H1 (cell line): ENCODE data around the gene WDR64. TPM values are rescaled to one million over a fixed set of nuclear protein-coding genes. Genes with fewer than 3 reads are reported as not detected.

Experiments
- CTCF ChIA-PET: fragments of 300-600 bp; sonication (Branson Sonifier 250); formaldehyde crosslinking; loops from one replicate; lab custom pipeline; 2021; ENCODE audit not compliant: partially characterized antibody; lab: Charles Lee
- POLR2A ChIA-PET: fragments of 300-600 bp; sonication (Branson Sonifier 250); formaldehyde crosslinking; loops from one replicate; lab custom pipeline; 2021; ENCODE audit warnings: inconsistent platforms; ENCODE audit not compliant: partially characterized antibody; lab: Charles Lee
- DNase-seq, 2 experiments: peaks; one replicate each; pipeline versions ENCODE4 v3.0.0 to v3.0.0-alpha.2; 2010 to 2022; ENCODE audit warnings: low spot score in 2 of 2, low read depth in 1 of 2, mixed read lengths in 1 of 2
- FAIRE-seq: peaks from 2 replicates; lab custom pipeline; 2011; peaks lifted over from hg19 to GRCh38; lab: Jason Lieb, UNC
- H2AFZ ChIP-seq: 2 replicates; pipeline ENCODE4 v1.8.1; 2012; ENCODE audit warnings: low read length, inconsistent platforms
- H2AK5ac ChIP-seq: 2 replicates; pipeline ENCODE4 v1.6.1; 2013; ENCODE audit warnings: low read depth, low read length
- H2BK120ac ChIP-seq: replicated peaks from 2 replicates; pipeline ENCODE3; 2013; ENCODE audit warnings: low read depth, low read length, inconsistent platforms
- H2BK12ac ChIP-seq: 2 replicates; pipeline ENCODE4 v1.6.1; 2013; ENCODE audit warnings: low read depth, low read length
- H2BK15ac ChIP-seq: 2 replicates; pipeline ENCODE4 v1.6.1; 2013; ENCODE audit warnings: low read length
- H2BK20ac ChIP-seq: 2 replicates; pipeline ENCODE4 v1.6.1; 2013; ENCODE audit warnings: low read length
- H2BK5ac ChIP-seq: 2 replicates; pipeline ENCODE4 v1.6.1; 2013; ENCODE audit warnings: low read depth, low read length
- H3K14ac ChIP-seq: 2 replicates; pipeline ENCODE4 v1.6.1; 2013; ENCODE audit warnings: inconsistent platforms; ENCODE audit not compliant: insufficient read length
- H3K18ac ChIP-seq: 2 replicates; pipeline ENCODE4 v1.6.1; 2013; ENCODE audit warnings: low read length; ENCODE audit errors: extremely low read depth
- H3K23ac ChIP-seq: 2 replicates; pipeline ENCODE4 v1.6.1; 2013; ENCODE audit warnings: inconsistent platforms; ENCODE audit not compliant: insufficient read length
- H3K23me2 ChIP-seq: 2 replicates; pipeline ENCODE4 v1.6.1; 2013; ENCODE audit warnings: low read depth, low read length
- H3K27ac ChIP-seq: 2 replicates; pipeline ENCODE4 v1.6.1; 2011; ENCODE audit warnings: low read depth, low read length, inconsistent platforms
- H3K27me3 ChIP-seq, 4 experiments: replicated peaks in 1 of 4; 1 replicate in 1 of 4; 2 replicates in 3 of 4; pipeline versions ENCODE4 v1.6.1 to v1.8.1; 2011 to 2013; ENCODE audit warnings: low read length in 3 of 4, mild to moderate bottlenecking in 3 of 4, inconsistent platforms in 2 of 4, mixed read lengths in 2 of 4, moderate library complexity in 1 of 4; ENCODE audit not compliant: control insufficient read depth in 3 of 4, insufficient read depth in 3 of 4; ENCODE audit errors: extremely low read depth in 1 of 4
- H3K36me3 ChIP-seq, 4 experiments: 2 replicates each; pipeline versions ENCODE4 v1.6.1 to v1.8.1; 2011 to 2013; ENCODE audit warnings: mild to moderate bottlenecking in 4 of 4, low read length in 3 of 4, moderate library complexity in 2 of 4, control low read depth in 1 of 4, inconsistent platforms in 1 of 4; ENCODE audit not compliant: insufficient read depth in 4 of 4, control insufficient read depth in 2 of 4
- H3K4ac ChIP-seq: replicated peaks from 2 replicates; pipeline ENCODE3; 2013; ENCODE audit warnings: low read length, low read depth, mixed read lengths, inconsistent platforms; ENCODE audit not compliant: insufficient read length
- H3K4me1 ChIP-seq, 4 experiments: replicated peaks in 1 of 4; 1 replicate in 1 of 4; 2 replicates in 3 of 4; pipeline versions ENCODE4 v1.6.1 to v1.8.1; 2011 to 2013; ENCODE audit warnings: low read length in 3 of 4, inconsistent platforms in 2 of 4, mixed read lengths in 1 of 4; ENCODE audit not compliant: insufficient read depth in 4 of 4, control insufficient read depth in 3 of 4
- H3K4me2 ChIP-seq, 2 experiments: 2 replicates each; pipeline versions ENCODE4 v1.6.1 to v1.8.1; 2011 to 2013; ENCODE audit warnings: low read depth in 2 of 2, low read length in 2 of 2, control low read depth in 1 of 2, inconsistent platforms in 1 of 2, mild to moderate bottlenecking in 1 of 2; ENCODE audit not compliant: insufficient read depth in 1 of 2
- H3K4me3 ChIP-seq, 4 experiments: fragments of 200-600, 300-600 bp in 1 of 4; sonication (generic), shearing (Covaris generic), sonication (Bioruptor Twin) in 1 of 4; 2 replicates each; pipeline versions ENCODE4 v1.5.1 to v1.8.1; 2011 to 2016; ENCODE audit warnings: low read length in 4 of 4, low read depth in 3 of 4, control low read depth in 2 of 4, inconsistent platforms in 2 of 4, mild to moderate bottlenecking in 2 of 4, mixed read lengths in 1 of 4, moderate library complexity in 1 of 4; ENCODE audit not compliant: insufficient read depth in 2 of 4; ENCODE audit errors: extremely low read depth in 1 of 4
- H3K56ac ChIP-seq: replicated peaks from 2 replicates; pipeline ENCODE3; 2013; ENCODE audit warnings: low read depth, mild to moderate bottlenecking, mixed read lengths, low read length, inconsistent platforms; ENCODE audit not compliant: insufficient read length
- H3K79me1 ChIP-seq: 2 replicates; pipeline ENCODE4 v1.6.1; 2013; ENCODE audit warnings: low read depth, low read length, control low read depth
- H3K79me2 ChIP-seq, 2 experiments: 2 replicates each; pipeline versions ENCODE4 v1.6.1 to v1.8.1; 2012 to 2013; ENCODE audit warnings: low read length in 2 of 2, mild to moderate bottlenecking in 2 of 2, inconsistent platforms in 1 of 2; ENCODE audit not compliant: insufficient read depth in 2 of 2, control insufficient read depth in 1 of 2
- H3K9ac ChIP-seq, 4 experiments: replicated peaks in 1 of 4; 1 replicate in 1 of 4; 2 replicates in 3 of 4; pipeline versions ENCODE4 v1.6.1 to v1.8.1; 2011 to 2013; ENCODE audit warnings: low read depth in 3 of 4, low read length in 3 of 4, control low read depth in 2 of 4, mild to moderate bottlenecking in 2 of 4, moderate library complexity in 2 of 4, inconsistent platforms in 1 of 4; ENCODE audit errors: extremely low read depth in 1 of 4
- H3K9me3 ChIP-seq, 2 experiments: 2 replicates each; pipeline versions ENCODE4 v1.6.1 to v1.8.1; 2012 to 2013; ENCODE audit warnings: mild to moderate bottlenecking in 2 of 2, moderate library complexity in 2 of 2, control low read depth in 1 of 2, inconsistent platforms in 1 of 2, low read depth in 1 of 2, low read length in 1 of 2, mixed read lengths in 1 of 2; ENCODE audit not compliant: insufficient read depth in 2 of 2
- H4K20me1 ChIP-seq, 2 experiments: replicated peaks in 1 of 2; 2 replicates each; pipeline versions ENCODE3 to v1.8.1; 2011 to 2013; ENCODE audit warnings: inconsistent platforms in 2 of 2, low read length in 2 of 2, mild to moderate bottlenecking in 1 of 2; ENCODE audit not compliant: insufficient read depth in 2 of 2, control insufficient read depth in 1 of 2
- H4K5ac ChIP-seq: 2 replicates; pipeline ENCODE4 v1.6.1; 2013; ENCODE audit warnings: low read length, low read depth, mixed read lengths, inconsistent platforms; ENCODE audit not compliant: insufficient read length
- H4K8ac ChIP-seq: 2 replicates; pipeline ENCODE4 v1.8.0; 2013; ENCODE audit warnings: mild to moderate bottlenecking, moderate library complexity, low read length, inconsistent platforms; ENCODE audit not compliant: insufficient read depth; ENCODE audit errors: extremely low read depth
- H4K91ac ChIP-seq: replicated peaks from 2 replicates; pipeline ENCODE3; 2013; ENCODE audit warnings: low read length, mixed read lengths, inconsistent platforms; ENCODE audit not compliant: insufficient read length
- BACH1 ChIP-seq: IDR thresholded peaks from 2 replicates; pipeline ENCODE4 v1.6.1; 2012; ENCODE audit warnings: low read length, improper control_type of control experiment
- BCL11A ChIP-seq, 2 experiments: IDR thresholded peaks; one replicate each; pipeline ENCODE4 v1.6.1; 2011; ENCODE audit warnings: low read depth in 2 of 2, low read length in 2 of 2, mild to moderate bottlenecking in 2 of 2
- CEBPB ChIP-seq: IDR thresholded peaks from 2 replicates; pipeline ENCODE4 v1.6.1; 2012; ENCODE audit warnings: low read depth, low read length
- CTBP2 ChIP-seq: IDR thresholded peaks from 2 replicates; pipeline ENCODE4 v1.7.0; 2011; ENCODE audit warnings: borderline replicate concordance, mild to moderate bottlenecking, moderate library complexity, mixed read lengths, low read length; ENCODE audit not compliant: insufficient read depth, insufficient read length
- E2F6 ChIP-seq: IDR thresholded peaks from 2 replicates; pipeline ENCODE4 v1.6.1; 2012; ENCODE audit warnings: inconsistent platforms
- EZH2 ChIP-seq: fragments of 200-600 bp; sonication (generic); IDR thresholded peaks from 2 replicates; pipeline ENCODE4 v1.7.1; 2012; ENCODE audit warnings: low read depth, mild to moderate bottlenecking, moderate library complexity, low read length, inconsistent platforms; ENCODE audit not compliant: severe bottlenecking
- GTF2F1 ChIP-seq: IDR thresholded peaks from 2 replicates; pipeline ENCODE4 v1.6.1; 2012; ENCODE audit warnings: low read depth, low read length, improper control_type of control experiment, borderline replicate concordance
- JUN ChIP-seq: IDR thresholded peaks from 2 replicates; pipeline ENCODE4 v1.6.1; 2011; ENCODE audit warnings: low read depth, mild to moderate bottlenecking, improper control_type of control experiment, low read length
- KDM5A ChIP-seq: fragments of 200-600 bp; IDR thresholded peaks from 2 replicates; pipeline ENCODE4 v1.7.1; 2012; ENCODE audit warnings: mild to moderate bottlenecking, low read length, inconsistent platforms, mixed read lengths
- RBBP5 ChIP-seq: IDR thresholded peaks from 2 replicates; pipeline ENCODE4 v1.7.1; 2012; ENCODE audit warnings: low read depth, mild to moderate bottlenecking, inconsistent platforms, low read length, moderate library complexity, borderline replicate concordance
- TCF12 ChIP-seq: IDR thresholded peaks from 2 replicates; pipeline ENCODE4 v1.6.1; 2011; ENCODE audit warnings: low read depth, mild to moderate bottlenecking, low read length
- TEAD4 ChIP-seq: IDR thresholded peaks from 2 replicates; pipeline ENCODE4 v1.6.1; 2012; ENCODE audit warnings: low read depth, low read length, inconsistent platforms, mixed read lengths
- YY1 ChIP-seq: IDR thresholded peaks from 2 replicates; pipeline ENCODE4 v1.6.1; 2011; ENCODE audit warnings: low read depth, mild to moderate bottlenecking, low read length
- WGBS, 2 experiments: shearing (Covaris generic) in 1 of 2; methylation state at CpG; one replicate each; pipeline versions ENCODE4 v1.1.6 to v1.1.7; 2013 to 2015; ENCODE audit warnings: low lambda C conversion rate in 2 of 2, mixed read lengths in 2 of 2, inconsistent platforms in 1 of 2, low coverage in 1 of 2, missing lambda C conversion rate in 1 of 2; ENCODE audit not compliant: insufficient replicate concordance in 2 of 2, insufficient coverage in 1 of 2, insufficient read length in 1 of 2; ENCODE audit errors: extremely low coverage in 1 of 2, missing lambda C conversion rate in 1 of 2; 5-methylcytosine and 5-hydroxymethylcytosine counted together
- polyA plus RNA-seq, 7 experiments: library from polyadenylated mRNA; depleted of rRNA in 3 of 7; stranded (reverse) in 5 of 7; unstranded in 2 of 7; fragments of >200 nt in 5 of 7; fragments of 200-250 nt in 2 of 7; gene quantifications; 1 replicate in 5 of 7; 2 replicates in 1 of 7; 4 replicates in 1 of 7; pipeline versions ENCODE4 v1.2.1 to v1.2.3, GENCODE V29; 2011 to 2013; ENCODE audit warnings: missing spikeins in 2 of 7, mixed read lengths in 2 of 7
- total RNA-seq: library from RNA; stranded (reverse); fragmentation: NEBNext Ultra II Directional; extraction: Animal tissue kit (Norgen Biotek cat#: 25700); gene quantifications from 2 replicates; pipeline ENCODE4 v1.2.1, GENCODE V29; 2021

Gene WDR64
- total and polyA plus RNA-seq, 2 of the 8 experiments (the other 6 are each of a cell fraction or from before 2014, with no cell fraction given), result 0.02 TPM; not detected in 1

GRCh38 chr1:241734533-241734932 is 82.5 kb downstream of the WDR64 start:
- no peaks in the 10 kb centered on the region for H4K20me1 ChIP-seq
- H4K5ac ChIP-seq, result no peak overlapping the region
- TF ChIP-seq CTBP2 (no peak), GTF2F1 (no peak), CEBPB (no peak), YY1 (no peak), KDM5A (no peak), TCF12 (no peak), TEAD4 (no peak), BACH1 (no peak), BCL11A (IDR thresholded peaks at IDR 0.05; ENCODE audit: low read depth in 2 of 2, low read length in 2 of 2) (no peak), RBBP5 (no peak), EZH2 (no peak), E2F6 (no peak), JUN (no peak)
- H2AFZ ChIP-seq, result no peak overlapping the region
- no peak overlapping the region for H2AK5ac ChIP-seq
- no peaks in the 10 kb centered on the region for H3K79me2 ChIP-seq
- no peak overlapping the region for H3K4me2 ChIP-seq
- H3K23me2 ChIP-seq, result no peaks in the 10 kb centered on the region
- no peaks in the 10 kb centered on the region for H3K9me3 ChIP-seq
- WGBS, 2 experiments, result 93% methylated on average over 5 of the region's 5 CpGs; no CpG with 5 or more reads in 1 of the 2 experiments
- H4K91ac ChIP-seq, result no peak overlapping the region
- no peak for DNase-seq
- H3K36me3 ChIP-seq, result no peaks in the 10 kb centered on the region
- no peaks in the 10 kb centered on the region for H3K27me3 ChIP-seq
- ChIA-PET CTCF (interaction anchor here (2.0 kb wide), 1 partner anchor 9 kb away, joined by 5 read pairs; no protein-coding TSS in a partner anchor), POLR2A (no interaction called here)
- H3K23ac ChIP-seq, result no peak overlapping the region
- no peak overlapping the region for H2BK20ac ChIP-seq
- H3K56ac ChIP-seq, result no peak overlapping the region
- no peaks in the 10 kb centered on the region for H3K79me1 ChIP-seq
- H3K27ac ChIP-seq, result no peak overlapping the region
- H3K14ac ChIP-seq, result no peak overlapping the region
- H3K4me1 ChIP-seq, result no peaks in the 10 kb centered on the region
- H4K8ac ChIP-seq, result no peak overlapping the region
- H2BK5ac ChIP-seq, result no peak overlapping the region
- no peak overlapping the region for H2BK120ac ChIP-seq
- no peak overlapping the region for H3K4me3 ChIP-seq
- no peak overlapping the region for H3K4ac ChIP-seq
- H3K18ac ChIP-seq, result no peak overlapping the region
- FAIRE-seq, result no peak
- no peak overlapping the region for H3K9ac ChIP-seq
- no peak overlapping the region for H2BK12ac ChIP-seq
- H2BK15ac ChIP-seq, result no peak overlapping the region
